Right lobe of liver (tissue), 6 donors: Measurements from ENCODE around the gene PCSK9. TPM values are rescaled to one million over a fixed set of nuclear protein-coding genes. Genes with fewer than 3 reads are reported as not detected.

ENCODE experiments used
- ATAC-seq, 4 donors: fragments of 200-7000 bp; cut with Tn5 transposase; one replicate each; pipeline ENCODE4 v1.9.1; 2020; ENCODE audit warnings: mild to moderate bottlenecking in 4 of 4, moderate library complexity in 4 of 4
- DNase-seq, 3 donors: peaks; one replicate each; pipeline ENCODE4 v3.0.0-alpha.2; 2020
- H3K27ac ChIP-seq, 3 donors: fragments of 200-600 bp; one replicate each; pipeline ENCODE4 v1.8.0; 2022
- H3K27me3 ChIP-seq, 2 donors: fragments of 200-600 bp; one replicate each; pipeline ENCODE4 v1.8.0; 2022
- H3K36me3 ChIP-seq, 4 donors: fragments of 200-600 bp; sonication (generic) in 1 of 4; one replicate each; pipeline versions ENCODE4 v1.5.1 to v1.8.0; 2017 to 2022; ENCODE audit warnings: control low read depth in 1 of 4
- H3K4me1 ChIP-seq, 4 donors: fragments of 200-600 bp; sonication (generic) in 1 of 4; one replicate each; pipeline versions ENCODE4 v1.5.1 to v1.8.0; 2017 to 2022; ENCODE audit warnings: control low read depth in 1 of 4
- H3K4me3 ChIP-seq, 3 donors: fragments of 200-600 bp; one replicate each; pipeline ENCODE4 v1.8.0; 2022
- H3K9me3 ChIP-seq, 4 donors: fragments of 200-600 bp; sonication (generic) in 1 of 4; one replicate each; pipeline versions ENCODE4 v1.5.1 to v1.8.0; 2017 to 2022; ENCODE audit warnings: control low read depth in 1 of 4
- CTCF ChIP-seq, 4 donors: fragments of 200-600 bp in 3 of 4; fragments of 450-650 bp in 1 of 4; IDR thresholded peaks; one replicate each; pipeline versions ENCODE4 v1.5.1 to v1.8.0; 2016 to 2022; ENCODE audit warnings: antibody characterized with exemption in 4 of 4, mild to moderate bottlenecking in 2 of 4
- POLR2A ChIP-seq: fragments of 450-650 bp; IDR thresholded peaks from one replicate; pipeline ENCODE4 v1.6.1; 2017; ENCODE audit warnings: antibody characterized with exemption, mild to moderate bottlenecking
- WGBS: methylation state at CpG from one replicate; pipeline ENCODE4 v1.1.6; 2018; ENCODE audit warnings: low coverage, low lambda C conversion rate; ENCODE audit not compliant: insufficient coverage; ENCODE audit errors: missing lambda C conversion rate; 5-methylcytosine and 5-hydroxymethylcytosine counted together
- intact Hi-C, 2 donors: fragments of 100-400 bp; cut with DNase I; formaldehyde crosslinking; loops; one replicate each; pipeline versions ENCODE4 v1.11.2 to v1.14.1; 2022
- total RNA-seq, 6 experiments: library from RNA; depleted of rRNA in 2 of 6; stranded (reverse); fragments of >200 nt in 2 of 6; fragmentation: NEBNext Ultra II Directional in 3 of 6; extraction: Animal tissue kit (Norgen Biotek cat#: 25700) in 3 of 6; gene quantifications; one replicate each; pipeline versions ENCODE4 v1.1.0 to v1.2.4, GENCODE V29; 2016 to 2023
- donor health status: DM: no; HTN: yes; CAD: no.
- donor health status: DM: no; HTN: no; CAD: no.
- donor health status: DM: no; HTN: no; CAD: no.
- donor health status: DM: no; HTN: yes; CAD: no.
- donor health status: DM: no; HTN: yes; CAD: no.

Gene PCSK9
- total RNA-seq, 6 experiments from 2014 or later, result 16.4 to 41.4 (median 31.3) TPM

DNA sequence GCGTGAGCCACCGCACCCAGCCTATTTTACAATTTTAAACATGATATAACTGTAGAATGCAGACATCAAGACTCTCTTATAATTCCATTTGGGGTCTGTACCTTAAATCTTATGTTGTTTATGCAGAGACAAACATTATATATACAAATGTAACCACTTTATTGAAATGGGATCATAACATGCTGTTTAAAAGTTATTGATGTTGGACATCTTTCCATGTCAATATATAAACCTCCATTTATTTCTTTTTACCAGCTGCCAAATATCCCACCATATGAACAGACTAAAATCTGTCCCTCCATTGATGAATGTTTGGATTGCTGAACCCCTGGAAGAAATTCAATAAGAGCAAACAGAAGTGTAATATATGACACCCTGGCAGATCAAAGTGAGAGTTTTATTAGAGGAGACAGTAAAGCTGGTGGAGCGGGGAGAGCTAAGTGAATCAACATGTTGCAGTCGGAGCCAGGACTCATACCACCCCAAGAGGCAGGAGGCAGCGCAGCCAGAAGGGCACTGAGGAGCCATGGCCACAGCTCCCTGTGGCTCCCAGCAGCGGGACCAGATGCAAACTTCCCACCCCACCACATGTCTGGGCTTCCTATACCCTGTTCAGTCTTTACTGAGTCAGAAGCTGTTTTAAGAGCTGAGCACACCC is 4.7 kb upstream of the PCSK9 start:
- no peak for ATAC-seq
- WGBS, result 62% methylated on average over 3 of the region's 6 CpGs
- H3K36me3 ChIP-seq, result no peaks in the 10 kb centered on the region
- no peaks in the 10 kb centered on the region for H3K27me3 ChIP-seq
- intact Hi-C loops, result no loop called here
- H3K27ac ChIP-seq, result peak overlapping the region in 1 of 3 donors; percentile 72
- no peaks in the 10 kb centered on the region for H3K9me3 ChIP-seq
- H3K4me3 ChIP-seq, result no peak overlapping the region
- TF ChIP-seq POLR2A, result no peak
- no peak for TF ChIP-seq CTCF (IDR thresholded peaks at IDR 0.05)
- peaks cover 0 to 55% (median 24%) of the 10 kb centered on the region in 4 donors for H3K4me1 ChIP-seq
- no peak for DNase-seq

DNA sequence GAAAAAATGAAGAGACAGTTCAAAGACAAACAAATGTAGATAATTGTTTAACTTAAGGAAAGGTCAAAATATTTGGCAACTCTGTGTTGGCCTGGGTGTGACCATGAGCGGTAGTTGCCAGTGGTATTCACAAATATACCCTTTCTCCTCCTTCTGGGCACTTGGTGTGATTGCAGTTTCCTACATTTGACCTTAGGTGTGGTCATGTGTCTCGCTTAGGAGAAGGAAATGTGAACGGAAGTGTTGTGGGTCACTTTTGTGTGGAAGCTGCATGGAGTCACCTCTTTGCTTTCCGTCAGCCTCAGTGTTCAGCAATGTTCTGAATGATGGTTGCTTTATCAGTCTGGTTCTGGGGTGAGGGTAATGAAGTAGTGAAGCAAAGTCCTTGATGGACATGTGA is 3.4 kb upstream of the PCSK9 start:
- DNase-seq, result no peak
- ATAC-seq, result peak in 3 of 4 donors; percentile 13 to 38 (median 35)
- H3K36me3 ChIP-seq, result no peaks in the 10 kb centered on the region
- TF ChIP-seq POLR2A (no peak), CTCF (IDR thresholded peaks at IDR 0.05) (peak; percentile 18 to 39 (median 24))
- H3K4me3 ChIP-seq, result no peak overlapping the region
- no peaks in the 10 kb centered on the region for H3K27me3 ChIP-seq
- 19% methylated on average over 4 of the region's 4 CpGs for WGBS
- intact Hi-C loops, result no loop called here
- H3K9me3 ChIP-seq, result no peaks in the 10 kb centered on the region
- H3K4me1 ChIP-seq, result peaks cover 0 to 55% (median 24%) of the 10 kb centered on the region in 4 donors
- peak overlapping the region in 2 of 3 donors; percentile 2 to 30 for H3K27ac ChIP-seq

DNA sequence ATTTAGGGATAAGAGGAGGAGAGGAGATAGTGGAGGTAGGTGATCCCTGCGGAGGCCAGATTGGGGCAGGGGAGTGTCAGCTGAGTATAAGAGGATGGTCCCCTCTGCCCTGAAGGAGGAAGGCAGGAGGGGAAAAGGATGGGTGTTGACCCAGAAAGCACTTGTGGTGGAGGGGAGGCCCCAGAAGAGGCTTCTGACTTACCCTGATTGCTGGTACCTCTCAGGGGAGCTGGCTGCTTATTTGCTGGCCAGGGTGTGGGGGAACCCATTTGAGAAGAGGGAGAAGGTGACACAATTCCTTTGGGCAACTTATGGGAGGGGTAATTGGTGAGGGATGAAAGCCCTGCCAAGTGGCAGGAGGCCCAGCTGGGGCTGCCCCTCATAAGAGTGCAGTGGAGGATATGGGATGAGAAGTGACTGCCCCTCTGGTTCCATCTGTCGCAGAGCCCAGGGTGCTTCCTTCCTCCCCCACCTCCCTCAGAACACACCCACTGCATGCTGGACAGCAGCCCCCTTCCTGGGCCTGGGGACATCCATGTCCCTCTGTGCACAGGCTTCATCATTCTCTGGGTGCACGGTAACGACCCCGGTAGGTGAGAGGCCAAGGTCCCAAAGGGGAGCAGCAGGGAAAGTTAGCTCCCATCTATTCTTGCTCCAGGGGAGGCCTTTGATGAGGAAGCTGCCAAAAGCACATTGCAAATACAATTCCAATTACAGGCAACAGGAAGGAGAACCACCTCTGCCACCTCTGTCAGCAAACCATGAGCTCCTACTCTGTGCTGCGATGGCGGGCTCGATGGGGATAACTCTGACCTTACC is 1.4 kb upstream of the PCSK9 start:
- Histone ChIP-seq H3K4me3 (no peak overlapping the region), H3K4me1 (peaks cover 0 to 63% (median 24%) of the 10 kb centered on the region in 4 donors), H3K9me3 (no peaks in the 10 kb centered on the region), H3K36me3 (peaks cover 0 to 2% (median 0%) of the 10 kb centered on the region in 4 donors), H3K27ac (peak overlapping the region in 2 of 3 donors; percentile 88), H3K27me3 (no peaks in the 10 kb centered on the region)
- DNase-seq, result peak in 1 of 3 donors; percentile 42
- no peak for ATAC-seq
- intact Hi-C loops, result no loop called here
- 51% methylated on average over 7 of the region's 8 CpGs for WGBS
- TF ChIP-seq CTCF (IDR thresholded peaks at IDR 0.05), result no peak
- no peak for TF ChIP-seq POLR2A

- Histone ChIP-seq H3K27ac (peak overlapping the region; percentile 33 to 88 (median 88)), H3K9me3 (no peaks in the 10 kb centered on the region), H3K36me3 (peaks cover 0 to 5% (median 0%) of the 10 kb centered on the region in 4 donors), H3K27me3 (no peaks in the 10 kb centered on the region), H3K4me3 (no peak overlapping the region), H3K4me1 (peaks cover 0 to 66% (median 26%) of the 10 kb centered on the region in 4 donors)
- WGBS, result 36% methylated on average over 3 of the region's 3 CpGs
- TF ChIP-seq POLR2A, result no peak
- TF ChIP-seq CTCF (IDR thresholded peaks at IDR 0.05), result no peak
- DNase-seq (no peak), ATAC-seq (peak in 2 of 4 donors; percentile 4 to 24)
- intact Hi-C loops, result no loop called here
These were observed 853 bp upstream of the PCSK9 start for GRCh38 chr1:55038552-55038838.
